ENCODE measurements around the gene CEACAM6.

GRCh38 chr19:41792513-41793413, 37.4 kb downstream of the CEACAM6 start:
- TF ChIP-seq, protein P1, sequence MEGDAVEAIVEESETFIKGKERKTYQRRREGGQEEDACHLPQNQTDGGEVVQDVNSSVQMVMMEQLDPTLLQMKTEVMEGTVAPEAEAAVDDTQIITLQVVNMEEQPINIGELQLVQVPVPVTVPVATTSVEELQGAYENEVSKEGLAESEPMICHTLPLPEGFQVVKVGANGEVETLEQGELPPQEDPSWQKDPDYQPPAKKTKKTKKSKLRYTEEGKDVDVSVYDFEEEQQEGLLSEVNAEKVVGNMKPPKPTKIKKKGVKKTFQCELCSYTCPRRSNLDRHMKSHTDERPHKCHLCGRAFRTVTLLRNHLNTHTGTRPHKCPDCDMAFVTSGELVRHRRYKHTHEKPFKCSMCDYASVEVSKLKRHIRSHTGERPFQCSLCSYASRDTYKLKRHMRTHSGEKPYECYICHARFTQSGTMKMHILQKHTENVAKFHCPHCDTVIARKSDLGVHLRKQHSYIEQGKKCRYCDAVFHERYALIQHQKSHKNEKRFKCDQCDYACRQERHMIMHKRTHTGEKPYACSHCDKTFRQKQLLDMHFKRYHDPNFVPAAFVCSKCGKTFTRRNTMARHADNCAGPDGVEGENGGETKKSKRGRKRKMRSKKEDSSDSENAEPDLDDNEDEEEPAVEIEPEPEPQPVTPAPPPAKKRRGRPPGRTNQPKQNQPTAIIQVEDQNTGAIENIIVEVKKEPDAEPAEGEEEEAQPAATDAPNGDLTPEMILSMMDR (IDR thresholded peaks at IDR 0.05 in 4 of 5, conservative IDR thresholded peaks at IDR 0.05 in 1 of 5): no peak
- TF ChIP-seq POLR2A (IDR thresholded peaks at IDR 0.05): no peak
